GM19023 (cell line): ENCODE measurements around the gene DCP1B.

Experiments
- ATAC-seq: cut with Tn5 transposase; IDR thresholded peaks from one replicate; pipeline ENCODE4 v1.9.1; 2021; ENCODE audit warnings: mild to moderate bottlenecking, moderate library complexity; ENCODE audit not compliant: unreplicated experiment

Gene DCP1B

GRCh38 chr12:1920971-1921370 is 83.3 kb downstream of the DCP1B start:
- no peak for ATAC-seq

GRCh38 chr12:1920436-1920835 is 83.8 kb downstream of the DCP1B start:
- ATAC-seq = no peak

GRCh38 chr12:1919763-1920162 is 84.5 kb downstream of the DCP1B start:
- ATAC-seq = no peak

- no peak for ATAC-seq
Observed at GRCh38 chr12:1919284-1919683, 85.0 kb downstream of the DCP1B start.

- no peak for ATAC-seq
Observed at GRCh38 chr12:1918884-1919236, 85.4 kb downstream of the DCP1B start.

GRCh38 chr12:1918081-1918883 is 86.0 kb downstream of the DCP1B start, which contains the start of gene CACNA2D4:
Gene CACNA2D4 (minus strand): TSS chr12:1918652. CDS start chr12:1918473, 179 bp downstream.
- ATAC-seq = no peak

- ATAC-seq = no peak
Observed at GRCh38 chr12:1917172-1918070, 86.8 kb downstream of the DCP1B start.

GRCh38 chr12:1916371-1917171 is 87.7 kb downstream of the DCP1B start:
- ATAC-seq = no peak

- ATAC-seq = no peak
Observed at GRCh38 chr12:1915082-1915968, 88.9 kb downstream of the DCP1B start.

GRCh38 chr12:1914114-1914911 is 89.9 kb downstream of the DCP1B start:
- no peak for ATAC-seq

GRCh38 chr12:1913377-1914113 is 90.7 kb downstream of the DCP1B start:
- no peak for ATAC-seq

GRCh38 chr12:1912580-1913376 is 91.5 kb downstream of the DCP1B start:
- ATAC-seq = no peak

GRCh38 chr12:1911598-1912575 is 92.4 kb downstream of the DCP1B start:
- ATAC-seq = no peak

- no peak for ATAC-seq
Observed at GRCh38 chr12:1910468-1910867, 93.8 kb downstream of the DCP1B start.

- no peak for ATAC-seq
Observed at GRCh38 chr12:1908758-1909157, 95.5 kb downstream of the DCP1B start.
